EH (cell line): Measurements from ENCODE around the gene APC2.
"Not testable (repeated sequence)": the region's sequence is repeated elsewhere in the genome, so short reads cannot be mapped to it uniquely, and the experiment has no call there.

Source experiments
- DNase-seq: peaks from one replicate; pipeline ENCODE4 v3.0.0-alpha.2; 2015; ENCODE audit warnings: low read depth

Gene APC2

DNA sequence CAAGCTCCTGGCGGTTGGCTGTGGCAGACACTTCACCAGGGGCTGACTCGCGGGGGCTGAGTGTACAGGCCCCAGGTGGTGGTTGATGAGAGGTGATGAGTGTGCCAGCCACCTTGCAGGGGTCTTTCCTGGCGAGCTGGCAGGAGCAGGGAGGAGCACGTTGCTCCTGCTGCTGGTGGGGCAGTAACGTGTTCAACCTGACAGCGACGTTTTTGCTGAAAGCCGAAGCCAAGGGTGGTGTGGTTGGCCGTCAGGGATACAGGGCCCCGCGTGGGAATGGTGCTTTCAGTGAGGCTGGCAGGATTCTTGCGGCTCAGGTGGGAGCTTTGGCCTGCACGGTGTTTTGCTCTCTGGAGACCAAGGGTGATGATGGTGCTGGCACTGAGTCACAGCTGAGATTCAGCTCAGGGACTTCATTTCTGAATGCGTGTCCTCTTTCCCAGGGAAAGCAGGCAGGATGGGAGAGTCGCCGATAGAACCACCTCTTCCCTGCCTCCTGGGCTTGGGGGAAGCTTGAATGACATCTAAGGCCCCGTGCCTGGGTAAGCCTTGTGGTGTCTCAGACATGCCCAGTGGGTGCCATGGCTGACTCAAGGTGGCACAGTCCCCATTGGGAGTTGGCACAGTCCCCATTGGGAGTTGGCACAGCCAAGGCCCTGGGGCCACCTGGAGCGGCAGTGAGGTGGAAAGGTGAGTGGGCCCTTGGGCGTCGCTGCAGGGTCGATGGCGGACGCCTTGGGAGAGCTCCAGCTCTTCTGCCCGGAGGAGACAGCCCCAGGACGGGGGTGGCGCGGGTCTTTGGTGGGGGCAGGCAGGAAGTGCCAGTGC, 33.7 kb upstream of the APC2 start:
- no peak for DNase-seq

DNA sequence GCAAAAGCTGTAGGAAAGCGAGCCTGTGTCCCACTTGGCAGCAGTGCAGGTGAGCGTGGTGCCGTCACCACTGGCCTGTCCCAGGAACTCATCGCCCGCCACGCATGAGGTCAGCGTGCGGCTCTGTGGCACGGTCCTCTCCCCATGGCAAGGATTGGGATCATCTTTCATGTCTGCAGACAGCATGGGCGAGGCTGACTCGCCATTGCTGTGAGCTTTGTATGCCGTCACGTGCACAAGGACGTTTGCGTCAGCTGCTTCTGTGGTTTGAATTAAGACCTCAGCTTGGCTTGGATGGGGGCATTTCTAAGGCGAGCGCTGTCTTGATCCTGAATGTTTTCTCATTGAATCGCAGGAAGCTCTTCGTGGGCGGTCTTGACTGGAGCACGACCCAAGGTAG, 32.8 kb upstream of the APC2 start:
- no peak for DNase-seq

DNA sequence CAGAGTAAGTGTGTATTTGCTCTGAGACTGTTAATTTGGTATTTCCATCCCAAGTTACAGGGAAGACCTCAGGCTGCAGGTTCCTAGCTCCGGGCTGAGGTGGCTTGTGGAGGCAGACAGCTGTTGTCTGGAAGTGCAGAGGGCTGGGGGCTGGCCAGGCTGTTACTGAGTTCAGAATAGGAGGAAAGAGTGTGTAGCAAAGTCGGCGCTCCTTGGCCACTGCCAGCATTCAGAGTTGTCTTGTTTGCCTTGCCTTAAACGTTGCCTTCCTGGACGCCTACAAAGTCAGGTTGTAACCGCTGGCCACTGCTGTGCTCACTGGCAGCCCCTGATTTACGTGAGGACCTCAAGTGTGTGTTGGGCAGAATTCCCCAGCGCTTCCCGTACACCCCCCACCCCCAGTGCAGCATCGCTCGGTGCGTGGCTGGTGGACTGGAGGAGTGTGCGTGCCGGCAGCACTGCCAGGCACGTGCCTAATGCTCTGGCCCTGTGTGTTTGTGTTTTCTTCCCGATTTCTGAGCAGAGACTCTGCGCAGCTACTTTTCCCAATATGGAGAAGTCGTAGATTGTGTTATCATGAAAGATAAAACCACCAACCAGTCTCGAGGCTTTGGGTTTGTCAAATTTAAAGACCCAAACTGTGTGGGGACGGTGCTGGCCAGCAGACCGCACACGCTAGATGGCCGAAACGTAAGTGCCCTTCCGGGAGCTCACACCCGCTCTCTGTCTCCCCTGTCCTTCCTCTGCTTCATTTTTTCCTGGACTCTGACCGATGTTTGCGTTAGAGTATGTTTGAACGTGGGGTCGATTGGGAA, 32.0 kb upstream of the APC2 start:
- no peak for DNase-seq

DNA sequence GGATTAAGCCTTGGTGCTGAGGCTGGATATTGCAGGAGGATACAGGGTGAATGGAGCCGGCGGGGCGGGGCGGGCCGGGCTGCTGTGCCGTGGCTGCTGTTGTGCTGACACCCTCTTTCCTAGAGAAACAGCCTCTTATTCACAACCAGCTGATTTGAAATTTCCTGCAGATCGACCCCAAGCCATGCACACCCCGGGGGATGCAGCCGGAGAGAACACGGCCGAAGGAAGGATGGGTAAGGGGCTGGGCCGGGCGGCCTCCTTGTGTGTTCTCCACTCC, 31.5 kb upstream of the APC2 start:
- no peak for DNase-seq

DNA sequence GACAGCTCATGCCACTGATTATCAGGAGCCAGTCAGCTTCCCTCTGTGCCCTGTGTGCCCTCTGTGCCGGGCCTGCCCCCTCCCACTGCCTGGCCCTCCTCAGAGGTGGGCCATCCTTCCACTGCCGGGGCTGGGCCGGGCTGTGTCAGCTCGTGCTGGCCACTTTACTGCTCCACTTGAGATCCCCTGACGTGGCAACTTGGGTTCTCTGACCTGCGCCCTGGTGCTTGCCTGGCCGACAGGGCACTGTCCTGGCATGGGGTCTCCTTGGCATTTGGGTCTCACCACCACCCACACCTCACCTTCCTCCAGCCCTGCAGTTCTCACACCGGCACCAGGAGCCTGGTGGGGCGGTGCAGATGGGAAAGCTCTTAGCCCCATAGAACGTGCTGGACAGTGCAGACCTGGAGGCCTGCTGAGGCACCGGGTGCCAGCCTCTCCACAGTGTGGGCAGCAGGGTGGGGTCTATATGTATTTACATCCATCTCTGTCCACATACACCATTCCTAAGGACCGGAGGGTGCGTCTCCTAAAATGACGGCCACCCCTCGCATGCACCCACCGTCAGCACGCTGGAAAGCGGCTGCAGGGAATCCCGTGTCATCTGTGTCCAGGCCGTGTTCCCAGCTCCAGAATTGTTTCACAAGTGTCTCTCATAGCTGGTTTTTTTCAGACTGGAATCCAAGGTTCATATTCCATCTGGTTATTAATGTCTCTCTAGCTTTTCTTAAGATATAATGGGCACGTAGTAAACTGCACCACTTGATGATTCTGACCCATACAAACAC, 30.8 kb upstream of the APC2 start:
- no peak for DNase-seq

DNA sequence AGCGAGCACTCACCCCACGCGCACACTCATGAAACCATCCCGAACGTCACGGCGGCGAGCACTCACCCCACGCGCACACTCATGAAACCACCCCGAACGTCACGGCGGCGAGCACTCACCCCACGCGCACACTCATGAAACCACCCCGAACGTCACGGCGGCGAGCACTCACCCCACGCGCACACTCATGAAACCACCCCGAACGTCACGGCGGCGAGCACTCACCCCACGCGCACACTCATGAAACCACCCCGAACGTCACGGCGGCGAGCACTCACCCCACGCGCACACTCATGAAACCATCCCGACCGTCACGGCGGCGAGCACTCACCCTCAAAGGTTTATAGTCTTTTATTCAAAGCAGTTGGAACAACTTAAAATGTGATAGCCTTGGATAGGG, 29.8 kb upstream of the APC2 start:
- DNase-seq, result not testable (repeated sequence)

DNA sequence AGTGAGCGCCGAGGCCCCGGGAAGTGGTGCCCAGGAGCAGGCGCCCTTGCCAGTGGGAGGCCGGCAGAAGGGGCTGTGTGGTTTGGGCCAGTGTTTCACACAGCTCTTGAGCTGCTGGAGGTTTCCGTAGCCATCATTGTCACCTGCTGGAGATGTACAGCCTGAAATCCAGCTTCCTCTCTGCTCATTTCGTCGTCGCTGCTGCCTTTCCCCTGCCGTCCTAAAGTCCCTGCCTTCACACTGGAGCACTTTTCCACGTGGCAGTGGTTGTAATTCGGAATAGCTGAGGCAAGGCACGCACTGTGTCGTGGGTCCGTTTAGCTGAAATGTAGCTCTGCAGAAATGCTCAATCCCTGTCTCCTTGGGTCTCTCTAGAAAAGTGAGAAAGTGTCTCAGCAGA, 29.3 kb upstream of the APC2 start:
- no peak for DNase-seq

DNA sequence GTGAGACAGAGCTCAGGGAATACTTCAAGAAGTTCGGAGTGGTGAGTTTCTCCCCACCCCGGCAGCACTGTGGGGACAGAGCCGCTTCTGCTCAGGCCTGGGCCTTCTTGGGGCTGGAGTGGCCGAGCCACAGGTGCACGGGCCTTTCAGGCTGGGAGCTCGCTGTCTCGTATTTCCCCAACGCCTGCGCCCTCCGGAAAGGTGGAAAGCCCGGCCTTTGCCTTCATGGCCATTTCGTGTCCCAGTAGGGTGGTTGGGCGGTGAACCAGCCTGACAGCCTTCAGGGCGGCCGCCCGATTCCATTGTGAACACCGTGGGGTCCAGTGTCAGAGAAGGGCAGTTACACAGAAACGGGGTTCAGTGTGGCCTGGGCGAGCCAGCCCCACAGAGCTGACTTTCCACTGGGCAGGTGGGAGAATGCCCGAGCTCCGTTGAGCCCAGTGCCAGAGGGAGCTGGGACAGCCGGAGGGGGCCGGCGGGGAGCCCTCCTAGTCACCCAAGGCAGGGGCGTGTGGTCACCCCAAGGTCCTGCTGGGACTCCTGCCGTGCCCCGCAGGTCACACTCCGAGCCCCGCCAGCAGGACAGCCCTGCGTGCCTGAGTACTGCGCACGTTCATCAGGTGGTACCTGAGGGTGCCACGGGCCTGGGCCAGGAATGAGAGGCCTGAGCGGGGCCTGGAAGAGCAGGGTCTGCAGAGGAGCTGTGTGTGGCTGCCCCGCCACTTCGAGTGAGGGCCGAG, 28.5 kb upstream of the APC2 start:
- no peak for DNase-seq

DNA sequence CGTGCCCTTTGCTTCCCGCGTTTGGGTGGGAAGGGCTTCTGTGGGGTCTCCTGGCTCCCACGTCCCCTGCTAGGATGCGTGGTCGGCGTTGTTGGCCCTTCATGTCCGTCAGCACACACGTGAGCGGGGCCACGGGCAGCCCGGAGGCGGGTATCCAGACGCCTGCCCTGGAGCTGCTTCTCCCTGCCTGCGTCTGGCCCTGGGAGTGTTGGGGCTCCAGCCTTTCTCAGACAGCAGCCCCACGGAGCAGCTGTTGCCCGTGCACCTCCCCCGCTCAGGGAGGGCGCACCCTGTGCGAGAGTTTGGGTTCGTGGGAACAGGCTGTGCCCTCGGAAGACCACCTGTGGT, 28.0 kb upstream of the APC2 start:
- no peak for DNase-seq

DNA sequence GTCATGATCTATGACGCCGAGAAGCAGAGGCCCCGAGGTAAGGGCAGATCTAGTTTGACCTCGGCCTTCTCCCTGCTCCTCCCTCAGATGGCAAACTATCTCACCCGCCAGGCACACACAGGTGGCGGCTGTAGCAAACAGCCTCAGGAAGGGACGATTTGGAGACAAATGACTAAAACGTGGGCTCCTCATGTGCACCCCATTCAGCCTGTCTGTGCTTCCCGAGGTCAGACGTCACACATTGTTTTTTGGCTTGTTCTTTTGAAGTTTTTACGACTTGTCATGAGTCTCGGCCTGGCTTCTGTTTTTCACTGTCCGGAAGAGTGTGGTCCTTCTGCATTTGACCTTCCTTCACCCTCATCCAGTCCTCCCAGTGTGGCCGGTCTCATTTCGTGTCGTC, 27.6 kb upstream of the APC2 start:
- no peak for DNase-seq

DNA sequence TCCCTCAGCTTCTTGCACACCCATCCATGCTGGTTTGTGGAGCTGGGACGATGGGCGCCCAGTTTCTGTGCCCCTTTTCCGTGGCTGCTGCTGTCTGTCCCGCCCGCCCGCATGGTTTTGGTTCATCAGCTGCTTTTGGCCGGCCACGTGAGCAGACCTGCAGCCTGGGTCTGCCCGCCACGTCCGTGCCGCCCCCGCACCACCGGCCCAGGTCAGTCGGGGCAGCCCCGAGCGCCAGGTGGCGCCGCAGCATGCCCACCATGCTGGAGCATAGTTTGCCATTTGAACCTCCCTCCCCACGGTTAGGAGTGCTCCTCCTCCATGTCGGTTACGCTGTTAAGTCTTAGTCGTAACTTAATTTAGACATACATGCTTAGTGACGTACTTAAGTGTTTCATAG, 27.0 kb upstream of the APC2 start:
- DNase-seq, result no peak

DNA sequence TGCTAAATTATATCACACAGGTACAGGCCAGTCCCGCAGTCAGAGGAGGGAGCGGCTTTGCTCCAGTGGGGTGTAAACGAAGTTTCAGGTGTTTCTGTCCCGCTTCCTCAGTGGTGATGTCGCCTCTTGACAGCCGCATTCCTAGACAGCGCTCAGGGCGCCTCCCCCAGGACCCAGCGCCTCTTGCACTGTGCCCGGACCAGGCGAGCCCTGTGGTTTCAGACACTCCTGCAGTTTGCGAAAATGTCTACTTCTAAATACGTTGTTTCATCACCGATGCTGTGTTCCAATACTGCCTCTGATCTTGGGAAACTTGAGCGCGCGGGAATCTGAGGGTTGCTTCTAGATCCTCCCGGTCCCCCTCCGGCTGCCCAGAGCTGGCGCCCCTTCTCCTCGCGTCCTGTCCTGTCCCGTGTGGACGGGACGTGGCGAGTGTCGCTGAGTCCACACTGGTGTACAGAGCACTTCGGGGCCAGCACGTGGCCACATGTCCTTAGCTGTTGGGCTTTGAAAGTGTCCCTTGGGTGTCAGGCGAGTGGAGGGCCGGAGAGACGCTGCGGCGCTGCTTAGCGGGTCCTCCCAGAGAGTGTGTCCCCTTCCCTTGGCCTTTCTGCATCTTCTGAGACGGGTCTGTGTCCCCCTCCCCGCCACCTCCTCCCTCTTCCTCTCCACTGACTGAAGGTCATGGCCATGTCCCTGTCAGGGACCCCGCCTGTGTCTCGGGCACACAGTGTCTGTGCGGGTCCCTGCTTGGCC, 26.3 kb upstream of the APC2 start:
- no peak for DNase-seq

DNA sequence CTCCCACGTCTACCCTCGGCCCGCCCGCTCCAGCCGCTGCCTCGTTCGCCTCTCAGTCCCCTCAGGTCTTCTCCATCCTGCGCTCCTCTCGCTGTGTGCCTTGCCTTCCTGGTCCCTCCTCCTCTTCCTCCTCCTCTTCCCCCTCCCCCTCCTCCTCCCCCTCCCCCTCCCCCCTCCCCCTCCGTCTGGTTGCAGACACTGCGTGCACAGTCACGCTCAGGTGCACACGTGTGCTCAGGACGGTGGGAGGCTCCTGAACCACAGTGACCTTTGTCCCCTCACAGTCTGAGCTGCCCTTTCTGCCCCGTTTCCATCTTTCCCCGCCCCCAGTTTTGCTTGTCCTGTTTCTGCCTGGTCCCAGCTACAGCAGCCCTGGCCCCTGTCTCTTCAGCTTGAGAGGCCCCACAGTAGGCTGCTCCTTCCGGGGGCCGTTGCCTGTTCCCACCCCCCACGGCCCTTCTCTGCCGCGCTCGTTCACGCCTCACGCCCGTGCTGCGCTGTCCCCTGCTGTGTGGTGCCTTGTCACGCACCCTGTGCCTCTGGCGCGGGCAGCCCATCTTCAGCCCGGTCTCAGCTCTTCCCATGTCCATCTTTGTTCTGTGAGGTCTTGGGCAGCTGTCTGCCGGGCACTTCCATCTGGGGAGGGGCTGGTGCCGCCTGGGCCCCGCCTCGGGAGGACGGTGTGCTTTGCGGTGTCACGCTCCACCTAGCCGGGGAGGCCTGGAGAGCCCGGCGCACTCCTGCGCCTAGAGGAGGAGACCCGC, 25.5 kb upstream of the APC2 start:
- DNase-seq, result no peak

DNA sequence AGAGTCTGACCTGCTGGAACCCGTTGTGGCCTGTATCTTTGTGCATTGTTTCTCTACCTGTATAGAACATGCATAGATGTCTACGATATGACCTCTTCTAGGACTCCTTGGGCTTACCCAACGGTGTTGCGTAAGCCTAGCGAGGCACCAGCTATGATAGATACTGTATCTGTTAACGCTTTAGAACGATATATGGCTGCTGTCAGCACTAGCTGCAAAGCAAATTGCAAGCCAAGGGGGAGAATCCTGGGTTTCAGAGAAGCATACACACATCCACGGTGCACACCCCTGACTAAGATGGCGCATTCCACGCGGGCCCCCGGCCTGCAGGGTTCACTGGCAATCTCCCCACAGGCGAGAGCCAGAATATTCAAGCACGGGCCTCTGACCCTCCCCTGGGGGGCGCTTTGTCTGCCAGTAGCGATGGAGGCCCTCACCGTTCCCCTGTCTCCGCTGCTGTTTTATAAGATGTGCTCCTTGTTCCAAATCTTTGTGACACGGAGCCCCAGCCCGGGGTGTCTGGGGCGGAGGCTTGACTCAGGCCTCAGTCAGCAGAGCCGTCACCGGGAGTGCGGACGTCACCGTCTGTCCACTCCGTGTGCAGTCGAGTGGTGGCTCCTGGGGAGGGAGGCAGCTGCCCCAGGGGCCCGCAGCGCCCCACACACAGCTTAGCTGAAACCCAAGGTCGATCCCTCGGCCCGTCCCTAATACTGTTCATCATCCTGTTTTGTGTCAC, 24.7 kb upstream of the APC2 start:
- no peak for DNase-seq

DNA sequence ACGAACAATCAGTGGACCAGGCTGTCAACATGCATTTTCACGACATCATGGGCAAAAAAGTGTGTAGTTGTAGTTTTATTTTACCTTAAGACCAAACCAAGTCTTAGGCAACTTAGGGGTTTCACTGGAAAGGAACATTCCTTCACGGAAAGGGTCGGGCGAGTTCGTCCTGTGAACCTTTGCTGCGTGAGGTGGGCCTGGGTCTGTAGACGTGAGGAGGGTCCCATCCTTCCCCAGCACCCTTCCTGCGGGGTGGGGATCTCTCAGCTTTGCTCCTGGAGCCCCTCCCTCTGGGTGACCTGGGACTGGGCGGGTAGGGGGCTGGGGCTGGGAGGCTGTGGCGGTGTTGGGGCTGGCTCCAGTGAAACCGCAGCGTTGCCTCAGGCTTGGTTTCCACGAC, 24.0 kb upstream of the APC2 start:
- DNase-seq, result no peak

DNA sequence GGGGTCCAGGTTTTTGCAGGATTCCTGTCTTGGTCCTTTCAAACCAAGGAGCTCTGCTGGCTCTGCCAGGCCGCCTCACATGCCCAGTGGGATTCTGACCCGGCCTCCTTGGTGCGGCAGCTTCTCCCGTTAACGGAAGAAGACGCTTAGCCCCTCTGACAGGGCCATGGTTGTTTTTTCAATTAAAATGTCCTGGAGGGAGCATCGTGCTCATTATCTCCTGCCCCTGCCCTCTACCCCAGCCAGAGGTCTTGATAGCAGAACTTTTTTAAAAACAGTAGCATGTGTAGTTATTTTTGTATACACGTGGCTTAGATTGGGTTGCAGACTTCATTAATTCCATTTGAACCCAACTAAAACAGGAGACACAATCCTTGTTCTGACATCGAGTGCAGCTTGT, 23.2 kb upstream of the APC2 start:
- no peak for DNase-seq

DNA sequence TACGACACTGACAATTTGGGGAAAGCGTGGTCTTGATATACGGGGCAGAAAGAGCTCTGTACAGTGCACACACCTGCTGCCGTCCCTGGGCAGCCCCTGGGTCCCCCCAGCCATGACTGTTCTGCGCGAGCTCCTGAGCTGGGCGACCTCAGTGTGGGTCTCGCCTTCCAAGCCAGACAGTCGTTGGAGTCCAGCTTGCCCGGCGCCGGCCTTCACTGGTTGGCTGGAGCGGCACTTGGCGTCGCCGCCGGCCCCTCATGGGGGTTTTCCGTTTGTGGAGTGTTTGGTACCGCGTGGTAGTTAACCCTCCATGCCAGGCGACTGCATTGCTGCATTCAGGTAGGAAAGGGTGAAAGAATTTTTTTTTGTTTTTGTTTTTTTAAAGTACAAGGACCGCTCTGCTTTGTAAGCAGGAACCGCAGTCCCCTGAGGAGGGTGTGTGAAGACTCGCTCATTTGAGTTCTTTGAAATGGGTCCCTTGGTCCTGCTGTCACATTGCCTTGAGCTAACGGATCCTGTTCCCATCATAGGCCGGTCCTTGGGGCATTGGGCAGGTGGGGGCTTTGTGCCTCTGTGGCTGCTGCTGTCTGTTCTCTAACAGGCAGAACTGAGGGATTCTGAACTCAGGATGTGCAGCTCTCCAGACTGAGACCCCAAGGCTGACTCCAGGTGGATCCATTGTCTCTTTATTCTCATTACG, 22.6 kb upstream of the APC2 start:
- no peak for DNase-seq

DNA sequence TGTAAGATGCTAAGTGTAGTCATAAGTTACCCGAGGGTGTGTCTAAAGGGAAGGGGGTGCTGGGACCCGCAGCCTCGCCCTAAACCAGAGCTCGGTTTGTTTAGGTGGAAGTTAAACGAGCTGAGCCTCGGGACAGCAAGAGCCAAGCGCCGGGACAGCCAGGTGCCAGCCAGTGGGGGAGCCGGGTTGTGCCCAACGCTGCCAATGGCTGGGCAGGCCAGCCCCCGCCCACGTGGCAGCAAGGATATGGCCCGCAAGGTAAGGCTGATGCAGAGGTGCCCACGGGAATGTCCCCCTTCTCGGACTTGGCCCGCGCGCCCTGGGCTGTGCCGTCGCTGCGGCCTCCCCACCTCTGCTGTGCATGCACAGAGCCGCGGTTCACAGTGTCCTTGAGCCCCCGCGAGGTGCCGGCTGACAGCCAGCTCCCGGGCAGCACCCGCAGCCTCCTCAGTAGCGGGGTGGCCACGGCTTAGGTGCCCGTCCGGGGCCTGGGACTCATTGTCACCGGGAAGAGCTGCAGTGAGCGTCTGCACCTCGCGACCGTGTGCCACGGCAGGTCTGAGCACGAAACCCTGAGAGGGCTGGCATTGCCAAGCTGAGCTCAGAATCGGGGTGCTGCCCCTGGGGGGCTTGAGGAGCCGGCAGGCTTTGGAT, 21.1 kb upstream of the APC2 start:
- no peak for DNase-seq

DNA sequence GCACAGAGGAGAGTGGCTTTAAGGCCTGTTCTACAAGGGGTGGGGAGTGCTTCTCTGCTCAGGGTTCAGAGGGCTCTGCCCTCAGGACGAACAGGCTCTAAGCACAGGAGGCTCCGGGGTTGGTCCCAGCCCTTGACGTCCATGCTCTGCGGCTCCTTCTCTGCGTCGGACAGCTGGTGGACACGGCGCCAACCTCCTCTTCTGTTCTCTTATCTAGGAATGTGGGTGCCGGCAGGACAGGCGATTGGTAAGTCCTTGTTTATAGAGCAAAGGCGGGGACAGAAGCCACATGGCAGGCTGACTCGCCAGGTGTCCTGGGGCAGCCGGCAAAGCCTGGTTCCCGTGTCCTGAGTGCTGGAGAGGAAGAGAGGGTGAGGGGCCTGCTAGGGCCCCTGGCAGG, 20.2 kb upstream of the APC2 start:
- DNase-seq, result no peak
